GM23248 (cell line): Measurements from ENCODE around the gene PLEKHG3.

Experiments used
- EZH2 ChIP-seq: fragments of 200-600 bp; sonication (generic); IDR thresholded peaks from 2 replicates; pipeline ENCODE4 v1.6.1; 2018; ENCODE audit warnings: antibody characterized with exemption, mild to moderate bottlenecking; ENCODE audit not compliant: insufficient read depth, poor library complexity, severe bottlenecking
- EZH2phosphoT487 ChIP-seq: fragments of 200-600 bp; sonication (generic); IDR thresholded peaks from 2 replicates; pipeline ENCODE4 v1.6.1; 2018; ENCODE audit warnings: antibody characterized with exemption, moderate library complexity, mild to moderate bottlenecking, low read depth; ENCODE audit not compliant: insufficient read depth

- TF ChIP-seq EZH2 (no peak), EZH2phosphoT487 (no peak)
These were observed 1.3 kb downstream of the PLEKHG3 start for GRCh38 chr14:64705381-64706118.
